GM21529 (cell line): ENCODE measurements around the gene PCDH9.

Experiments
- ATAC-seq: cut with Tn5 transposase; IDR thresholded peaks from one replicate; pipeline ENCODE4 v1.9.1; 2021; ENCODE audit not compliant: unreplicated experiment

PCDH9 gene

GRCh38 chr13:66503890-66504289 is 726.2 kb downstream of the PCDH9 start:
- no peak for ATAC-seq

- ATAC-seq = no peak
Measured at GRCh38 chr13:66501181-66501580, 729.0 kb downstream of the PCDH9 start.

GRCh38 chr13:66492479-66492878 is 737.7 kb downstream of the PCDH9 start:
- no peak for ATAC-seq

GRCh38 chr13:66491251-66491650 is 738.9 kb downstream of the PCDH9 start:
- ATAC-seq = no peak

GRCh38 chr13:66489586-66489985 is 740.5 kb downstream of the PCDH9 start:
- no peak for ATAC-seq

GRCh38 chr13:66489172-66489571 is 741.0 kb downstream of the PCDH9 start:
- ATAC-seq = no peak

- ATAC-seq = no peak
Measured at GRCh38 chr13:66483712-66484111, 746.4 kb downstream of the PCDH9 start.

GRCh38 chr13:66482836-66483235 is 747.3 kb downstream of the PCDH9 start:
- ATAC-seq = no peak

GRCh38 chr13:66477816-66478215 is 752.3 kb downstream of the PCDH9 start:
- ATAC-seq = no peak

- ATAC-seq = no peak
Measured at GRCh38 chr13:66475061-66475460, 755.1 kb downstream of the PCDH9 start.

- no peak for ATAC-seq
Measured at GRCh38 chr13:66469745-66470144, 760.4 kb downstream of the PCDH9 start.

- no peak for ATAC-seq
Measured at GRCh38 chr13:66468656-66469055, 761.5 kb downstream of the PCDH9 start.

GRCh38 chr13:66462187-66462586 is 767.9 kb downstream of the PCDH9 start:
- no peak for ATAC-seq

- no peak for ATAC-seq
Measured at GRCh38 chr13:66461021-66461420, 769.1 kb downstream of the PCDH9 start.

- ATAC-seq = no peak
Measured at GRCh38 chr13:66459634-66460033, 770.5 kb downstream of the PCDH9 start.

GRCh38 chr13:66459143-66459542 is 771.0 kb downstream of the PCDH9 start:
- no peak for ATAC-seq

- no peak for ATAC-seq
Measured at GRCh38 chr13:66446413-66446812, 783.7 kb downstream of the PCDH9 start.

GRCh38 chr13:66443926-66444325 is 786.2 kb downstream of the PCDH9 start:
- ATAC-seq = no peak

- no peak for ATAC-seq
Measured at GRCh38 chr13:66440938-66441337, 789.2 kb downstream of the PCDH9 start.

- no peak for ATAC-seq
Measured at GRCh38 chr13:66430728-66431127, 799.4 kb downstream of the PCDH9 start.

GRCh38 chr13:66430269-66430668 is 799.9 kb downstream of the PCDH9 start:
- ATAC-seq = no peak

- no peak for ATAC-seq
Measured at GRCh38 chr13:66429156-66429555, 801.0 kb downstream of the PCDH9 start.

- no peak for ATAC-seq
Measured at GRCh38 chr13:66427458-66427861, 802.7 kb downstream of the PCDH9 start.

- ATAC-seq = no peak
Measured at GRCh38 chr13:66425741-66426140, 804.4 kb downstream of the PCDH9 start.
